IgD-negative memory B cell (primary cell): Measurements from ENCODE around the gene BRAF. TPM values are rescaled to one million over a fixed set of nuclear protein-coding genes. Genes with fewer than 3 reads are reported as not detected.
A peak's percentile ranks its signal among the peaks of the same experiment; 100 is the strongest.
"Not testable (repeated sequence)": the region's sequence is repeated elsewhere in the genome, so short reads cannot be mapped to it uniquely, and the experiment has no call there.

Experiments used
- H3K27ac Mint-ChIP-seq, 3 donors: one replicate each; pipeline ENCODE4 v1.8.0; 2020 to 2022; ENCODE audit warnings: mild to moderate bottlenecking in 3 of 3, mixed read lengths in 3 of 3, moderate library complexity in 1 of 3
- H3K27me3 Mint-ChIP-seq: one replicate; pipeline ENCODE4 v1.8.0; 2021; ENCODE audit warnings: mixed read lengths
- H3K36me3 Mint-ChIP-seq: one replicate; pipeline ENCODE4 v1.8.0; 2020; ENCODE audit warnings: mild to moderate bottlenecking, mixed read lengths
- H3K4me1 Mint-ChIP-seq, 3 donors: one replicate each; pipeline ENCODE4 v1.8.0; 2020 to 2022; ENCODE audit warnings: mixed read lengths in 3 of 3, mild to moderate bottlenecking in 1 of 3
- H3K4me3 Mint-ChIP-seq, 4 donors: one replicate each; pipeline ENCODE4 v1.8.0; 2020 to 2022; ENCODE audit warnings: mild to moderate bottlenecking in 4 of 4, mixed read lengths in 4 of 4, moderate library complexity in 3 of 4
- H3K9me3 Mint-ChIP-seq, 3 donors: one replicate each; pipeline ENCODE4 v1.8.0; 2020 to 2021; ENCODE audit warnings: mixed read lengths in 3 of 3, mild to moderate bottlenecking in 1 of 3
- polyA plus RNA-seq: library from polyadenylated mRNA; unstranded; fragments of 300-500 nt; fragmentation: Illumina TruSeq; gene quantifications from one replicate; pipeline ENCODE4 v1.2.3, GENCODE V29; 2021

BRAF gene
- polyA plus RNA-seq, 1 donor from 2014 or later, result 11.6 TPM

DNA sequence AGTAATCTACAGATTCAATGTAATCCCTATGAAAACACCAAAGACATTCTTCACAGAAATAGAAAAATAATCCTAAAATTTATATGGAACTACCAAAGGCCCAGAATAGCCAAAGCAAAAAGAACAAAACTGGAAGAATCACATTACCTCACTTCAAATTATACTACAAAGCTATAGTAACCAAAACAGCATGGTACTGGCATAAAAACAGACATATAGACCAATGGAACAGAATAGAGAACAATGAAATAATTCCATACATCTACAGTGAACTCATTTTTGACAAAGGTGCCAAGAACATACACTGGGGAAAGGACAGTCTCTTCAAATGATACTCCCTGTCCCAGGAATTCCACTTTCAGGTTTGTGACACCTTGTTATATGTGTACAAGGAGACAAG, 107.3 kb downstream of the BRAF start:
- peaks cover 13% of the 10 kb centered on the region for H3K36me3 Mint-ChIP-seq
- H3K9me3 Mint-ChIP-seq, result peaks cover 0 to 12% (median 3%) of the 10 kb centered on the region in 3 donors
- peak overlapping the region in 1 of 3 donors; percentile 33 for H3K27ac Mint-ChIP-seq
- H3K27me3 Mint-ChIP-seq, H3K4me1 Mint-ChIP-seq, H3K4me3 Mint-ChIP-seq: not testable (repeated sequence)

DNA sequence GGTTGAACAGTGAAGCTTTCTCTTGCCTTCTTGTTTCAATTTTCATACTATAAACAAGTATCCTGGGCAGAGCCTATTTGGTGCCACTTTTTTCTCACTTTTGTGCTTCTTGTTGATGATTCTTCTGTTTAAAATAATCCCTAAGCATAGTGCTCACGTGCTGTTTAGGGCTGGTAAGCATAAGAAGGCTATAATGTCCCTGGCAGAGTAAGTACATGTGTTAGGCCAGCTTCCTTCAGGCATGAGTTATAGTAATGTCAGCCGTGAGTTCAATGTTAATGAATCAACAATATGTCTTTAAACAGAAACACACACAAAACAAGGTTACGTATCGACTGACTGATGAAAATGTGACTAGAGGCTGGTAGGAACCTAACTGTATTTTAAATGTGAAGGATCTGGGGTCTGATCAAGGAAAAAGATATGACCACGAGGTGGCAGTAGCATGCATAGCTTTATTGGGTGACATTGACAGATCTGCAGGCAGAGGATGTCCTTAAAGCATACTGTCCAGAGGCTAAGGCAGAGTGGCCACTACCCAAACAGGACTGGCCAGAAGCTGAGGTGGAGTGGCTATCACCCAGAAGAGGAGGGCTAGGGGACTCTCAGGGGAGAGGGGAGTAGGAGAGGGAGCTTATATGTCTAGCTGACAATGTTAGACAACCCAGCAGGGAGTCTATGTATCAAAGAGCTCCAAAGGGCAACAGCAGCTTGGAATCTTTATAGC, 113.7 kb downstream of the BRAF start:
- Mint-ChIP-seq H3K4me1 (peaks cover 0 to 4% (median 3%) of the 10 kb centered on the region in 3 donors), H3K27me3 (no peaks in the 10 kb centered on the region), H3K36me3 (peaks cover 2% of the 10 kb centered on the region), H3K4me3 (no peak overlapping the region), H3K9me3 (no peaks in the 10 kb centered on the region), H3K27ac (no peak overlapping the region)

DNA sequence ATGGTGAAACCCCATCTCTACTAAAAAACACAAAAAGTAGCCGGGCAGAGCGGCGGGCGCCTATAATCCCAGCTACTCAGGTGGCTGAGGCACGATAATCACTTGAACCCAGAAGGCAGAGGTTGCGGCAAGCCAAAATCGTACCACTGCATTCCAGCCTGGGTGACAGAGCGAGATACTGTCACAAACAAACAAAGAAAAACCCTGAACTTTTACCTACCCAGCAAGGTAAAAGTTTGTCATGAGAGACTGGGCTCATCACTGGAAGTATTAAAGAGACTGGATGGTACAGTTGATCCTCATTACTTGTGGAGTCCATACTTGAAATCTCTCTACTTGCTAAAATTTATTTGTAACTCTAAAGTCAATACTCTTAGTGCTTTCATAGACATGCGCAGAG, 114.3 kb downstream of the BRAF start:
- H3K36me3 Mint-ChIP-seq, result peaks cover 2% of the 10 kb centered on the region
- no peaks in the 10 kb centered on the region for H3K27me3 Mint-ChIP-seq
- H3K9me3 Mint-ChIP-seq, result no peaks in the 10 kb centered on the region
- peaks cover 0 to 4% (median 3%) of the 10 kb centered on the region in 3 donors for H3K4me1 Mint-ChIP-seq
- H3K4me3 Mint-ChIP-seq, result no peak overlapping the region
- H3K27ac Mint-ChIP-seq, result no peak overlapping the region

DNA sequence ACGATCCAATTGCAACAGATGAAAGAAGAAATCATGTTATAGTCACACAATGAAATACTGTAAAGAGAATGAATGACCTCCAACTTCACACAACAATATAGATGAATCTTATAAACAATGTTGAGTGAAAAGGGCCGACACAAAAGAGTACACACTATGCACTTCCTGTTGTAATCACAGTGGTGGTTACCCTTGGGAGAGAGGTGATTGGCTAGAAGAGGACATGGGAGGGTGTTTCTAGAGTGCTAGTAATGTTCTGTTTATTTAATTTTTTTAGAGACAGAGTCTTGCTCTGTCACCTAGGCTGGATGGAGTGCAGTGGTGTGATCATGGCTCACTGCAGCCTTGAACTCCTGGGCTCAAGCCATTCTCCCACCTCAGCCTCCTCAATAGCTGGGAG, 145.8 kb downstream of the BRAF start:
- Mint-ChIP-seq H3K36me3 (peaks cover 6% of the 10 kb centered on the region), H3K4me3 (peak overlapping the region in 1 of 4 donors; percentile 1), H3K4me1 (peaks cover 0 to 1% (median 0%) of the 10 kb centered on the region in 3 donors), H3K27me3 (no peaks in the 10 kb centered on the region), H3K9me3 (no peaks in the 10 kb centered on the region), H3K27ac (no peak overlapping the region)

DNA sequence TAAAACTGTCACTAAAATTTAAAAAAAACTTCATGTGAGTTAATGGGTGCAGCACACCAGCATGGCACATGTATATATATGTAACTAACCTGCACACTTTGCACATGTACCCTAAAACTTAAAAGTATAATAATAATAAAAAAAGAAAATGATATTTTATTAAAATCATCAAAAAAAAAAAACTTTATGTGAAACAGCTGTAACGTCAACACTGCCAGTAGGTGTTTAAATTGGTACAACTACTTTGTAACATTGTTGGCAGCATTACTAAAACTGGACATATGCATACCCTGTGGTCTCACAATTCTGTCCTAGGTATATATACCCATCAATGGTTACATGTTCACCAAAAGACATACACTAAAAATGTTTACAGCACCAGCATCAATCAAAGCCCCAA, 146.2 kb downstream of the BRAF start:
- no peaks in the 10 kb centered on the region for H3K9me3 Mint-ChIP-seq
- peaks cover 6% of the 10 kb centered on the region for H3K36me3 Mint-ChIP-seq
- no peak overlapping the region for H3K27ac Mint-ChIP-seq
- H3K27me3 Mint-ChIP-seq, result no peaks in the 10 kb centered on the region
- no peak overlapping the region for H3K4me3 Mint-ChIP-seq
- H3K4me1 Mint-ChIP-seq, result peaks cover 0 to 1% (median 0%) of the 10 kb centered on the region in 3 donors

DNA sequence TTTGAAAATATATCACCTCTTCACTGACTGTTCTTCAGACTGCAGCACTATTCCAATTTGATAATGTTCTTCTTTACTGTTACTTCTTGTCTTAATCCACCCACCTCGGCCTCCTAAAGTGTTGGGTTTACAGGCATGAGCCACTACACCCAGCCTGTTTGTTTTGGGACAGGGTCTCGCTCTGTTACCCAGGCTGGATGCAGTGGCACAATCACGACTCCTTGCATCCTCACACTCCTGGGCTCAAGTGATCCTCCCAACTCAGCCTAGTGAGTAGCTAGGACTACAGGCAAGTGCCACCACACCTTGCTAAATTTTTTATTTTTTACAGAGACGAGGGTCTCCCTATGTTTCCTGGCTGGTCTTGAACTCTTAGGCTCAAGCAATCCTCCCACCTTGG, 150.4 kb downstream of the BRAF start:
- H3K4me1 Mint-ChIP-seq, result peaks cover 0 to 3% (median 2%) of the 10 kb centered on the region in 3 donors
- peaks cover 0 to 1% (median 0%) of the 10 kb centered on the region in 3 donors for H3K9me3 Mint-ChIP-seq
- H3K27me3 Mint-ChIP-seq, result no peaks in the 10 kb centered on the region
- no peak overlapping the region for H3K4me3 Mint-ChIP-seq
- H3K27ac Mint-ChIP-seq, result no peak overlapping the region
- H3K36me3 Mint-ChIP-seq, result peaks cover 21% of the 10 kb centered on the region

DNA sequence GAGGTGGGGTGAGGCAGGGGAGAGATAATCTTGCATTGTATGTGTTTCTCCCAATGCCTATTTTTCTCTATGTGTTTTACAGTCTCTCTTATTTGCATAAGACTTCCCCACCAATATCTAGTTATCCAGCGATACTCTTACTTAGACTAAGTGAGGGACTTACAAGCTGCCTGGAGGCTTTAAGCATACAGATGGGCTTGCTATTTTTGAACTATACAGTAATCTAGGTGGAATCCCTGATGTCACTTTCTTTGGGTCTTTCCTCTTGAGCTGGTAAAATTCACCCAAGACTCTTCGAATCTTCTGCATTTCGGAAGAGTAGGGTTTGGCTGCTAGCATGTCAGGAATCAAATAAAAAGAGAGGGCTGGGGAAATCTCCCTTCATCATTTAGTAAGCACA, 151.6 kb downstream of the BRAF start:
- H3K36me3 Mint-ChIP-seq, result peaks cover 22% of the 10 kb centered on the region
- H3K9me3 Mint-ChIP-seq, result peaks cover 0 to 1% (median 0%) of the 10 kb centered on the region in 3 donors
- H3K4me3 Mint-ChIP-seq, result no peak overlapping the region
- H3K27me3 Mint-ChIP-seq, result no peaks in the 10 kb centered on the region
- no peak overlapping the region for H3K27ac Mint-ChIP-seq
- H3K4me1 Mint-ChIP-seq, result peaks cover 0 to 2% (median 1%) of the 10 kb centered on the region in 3 donors

DNA sequence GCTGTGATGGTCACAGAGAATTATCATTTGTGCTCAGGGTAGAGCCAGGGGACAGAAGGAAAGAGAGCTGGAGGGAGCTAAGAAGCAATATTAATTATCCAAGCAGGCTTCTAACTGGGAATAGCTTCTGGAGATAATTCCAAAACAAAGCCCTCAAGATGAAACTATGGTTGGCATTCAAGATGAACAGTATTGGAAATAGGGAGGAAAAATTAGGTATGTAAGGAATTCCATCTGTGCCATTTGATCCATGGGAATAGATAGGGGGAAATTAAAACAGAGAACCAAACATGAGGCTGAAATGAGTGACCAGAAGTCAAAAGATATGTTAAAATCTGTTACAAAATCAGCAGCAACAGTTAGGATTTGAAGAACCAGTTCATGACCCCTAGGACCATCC, 152.9 kb downstream of the BRAF start:
- H3K27ac Mint-ChIP-seq, result peak overlapping the region in 1 of 3 donors; percentile 17
- no peaks in the 10 kb centered on the region for H3K27me3 Mint-ChIP-seq
- peaks cover 24% of the 10 kb centered on the region for H3K36me3 Mint-ChIP-seq
- peaks cover 0 to 1% (median 0%) of the 10 kb centered on the region in 3 donors for H3K9me3 Mint-ChIP-seq
- peaks cover 0 to 5% (median 2%) of the 10 kb centered on the region in 3 donors for H3K4me1 Mint-ChIP-seq
- H3K4me3 Mint-ChIP-seq, result no peak overlapping the region

DNA sequence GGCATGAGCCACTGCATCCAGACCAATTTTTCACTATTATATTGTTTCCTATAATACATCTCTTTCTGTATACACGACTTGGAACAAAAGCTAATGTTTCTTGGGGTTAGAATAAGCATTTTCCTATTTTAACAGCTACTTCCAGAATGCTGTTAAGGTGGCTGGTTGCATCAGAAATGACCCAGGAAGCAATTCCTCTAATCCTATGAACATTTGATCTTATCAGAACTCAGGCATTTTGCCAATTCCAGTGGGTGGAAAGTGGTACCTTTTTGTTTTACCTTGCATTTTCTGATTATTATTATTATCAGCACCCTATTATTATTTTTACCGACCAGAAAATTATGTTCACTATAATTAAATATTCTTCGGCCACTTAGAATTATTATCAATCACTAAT, 154.9 kb downstream of the BRAF start:
- peaks cover 0 to 1% (median 0%) of the 10 kb centered on the region in 3 donors for H3K9me3 Mint-ChIP-seq
- H3K36me3 Mint-ChIP-seq, result peaks cover 24% of the 10 kb centered on the region
- H3K27ac Mint-ChIP-seq, result no peak overlapping the region
- no peak overlapping the region for H3K4me3 Mint-ChIP-seq
- H3K27me3 Mint-ChIP-seq, result no peaks in the 10 kb centered on the region
- peaks cover 0 to 5% (median 2%) of the 10 kb centered on the region in 3 donors for H3K4me1 Mint-ChIP-seq

DNA sequence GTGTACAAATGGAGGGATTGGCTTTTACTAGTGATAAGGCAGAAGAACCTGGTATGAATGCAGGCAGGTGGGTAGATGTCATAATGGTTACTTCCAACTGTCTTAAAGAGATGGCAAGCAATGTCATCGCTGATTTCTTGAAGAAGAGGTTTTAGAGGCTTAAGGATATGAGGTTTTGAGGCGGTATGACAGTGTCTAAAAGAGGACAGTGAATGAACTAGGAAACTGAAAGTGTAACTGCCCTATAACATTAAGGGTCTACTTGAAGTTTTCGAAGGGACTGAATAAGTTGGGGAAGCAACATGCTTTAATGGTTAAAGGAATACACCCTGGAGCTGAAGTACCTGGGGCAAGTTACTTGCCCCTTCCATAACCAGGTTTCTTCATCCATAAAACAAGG, 157.3 kb downstream of the BRAF start:
- Mint-ChIP-seq H3K27ac (no peak overlapping the region), H3K4me3 (no peak overlapping the region), H3K36me3 (peaks cover 22% of the 10 kb centered on the region), H3K9me3 (peaks cover 0 to 1% (median 0%) of the 10 kb centered on the region in 3 donors), H3K27me3 (no peaks in the 10 kb centered on the region), H3K4me1 (peaks cover 0 to 5% (median 2%) of the 10 kb centered on the region in 3 donors)

DNA sequence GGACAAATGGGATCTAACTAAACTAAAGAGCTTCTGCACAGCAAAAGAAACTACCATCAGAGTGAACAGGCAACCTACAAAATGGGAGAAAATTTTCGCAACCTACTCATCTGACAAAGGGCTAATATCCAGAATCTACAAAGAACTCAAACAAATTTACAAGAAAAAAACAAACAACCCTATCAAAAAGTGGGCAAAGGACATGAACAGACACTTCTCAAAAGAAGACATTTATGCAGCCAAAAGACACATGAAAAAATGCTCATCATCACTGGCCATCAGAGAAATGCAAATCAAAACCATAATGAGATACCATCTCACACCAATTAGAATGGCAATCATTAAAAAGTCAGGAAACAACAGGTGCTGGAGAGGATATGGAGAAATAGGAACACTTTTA, 159.3 kb downstream of the BRAF start:
- H3K4me1 Mint-ChIP-seq, H3K4me3 Mint-ChIP-seq, H3K27ac Mint-ChIP-seq, H3K27me3 Mint-ChIP-seq, H3K9me3 Mint-ChIP-seq: not testable (repeated sequence)
- H3K36me3 Mint-ChIP-seq, result peaks cover 21% of the 10 kb centered on the region

DNA sequence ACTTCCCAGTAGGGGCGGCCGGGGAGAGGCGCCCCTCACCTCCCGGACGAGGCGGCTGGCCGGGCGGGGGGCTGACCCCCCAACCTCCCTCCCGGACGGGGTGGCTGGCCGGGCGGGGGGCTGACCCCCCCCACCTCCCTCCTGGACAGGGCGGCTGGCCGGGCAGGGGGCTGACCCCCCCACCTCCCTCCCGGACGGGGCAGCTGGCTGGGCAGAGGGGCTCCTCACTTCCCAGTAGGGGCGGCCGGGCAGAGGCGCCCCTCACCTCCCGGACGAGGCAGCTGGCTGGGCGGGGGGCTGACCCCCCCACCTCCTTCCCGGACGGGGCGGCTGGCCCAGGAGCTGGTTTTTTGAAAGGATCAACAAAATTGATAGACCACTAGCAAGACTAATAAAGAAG, 161.6 kb downstream of the BRAF start:
- H3K36me3 Mint-ChIP-seq, result peaks cover 19% of the 10 kb centered on the region
- H3K27ac Mint-ChIP-seq, H3K9me3 Mint-ChIP-seq, H3K4me1 Mint-ChIP-seq, H3K27me3 Mint-ChIP-seq, H3K4me3 Mint-ChIP-seq: not testable (repeated sequence)

DNA sequence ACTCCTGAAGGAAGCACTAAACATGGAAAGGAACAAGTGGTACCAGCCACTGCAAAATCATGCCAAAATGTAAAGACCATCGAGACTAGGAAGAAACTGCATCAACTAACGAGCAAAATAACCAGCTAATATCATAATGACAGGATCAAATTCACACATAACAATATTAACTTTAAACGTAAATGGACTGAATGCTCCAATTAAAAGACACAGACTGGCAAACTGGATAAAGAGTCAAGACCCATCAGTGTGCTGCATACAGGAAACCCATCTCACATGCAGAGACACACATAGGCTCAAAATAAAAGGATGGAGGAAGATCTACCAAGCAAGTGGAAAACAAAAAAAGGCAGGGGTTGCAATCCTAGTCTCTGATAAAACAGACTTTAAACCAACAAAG, 163.4 kb downstream of the BRAF start:
- H3K4me1 Mint-ChIP-seq, H3K27me3 Mint-ChIP-seq, H3K9me3 Mint-ChIP-seq, H3K27ac Mint-ChIP-seq, H3K4me3 Mint-ChIP-seq: not testable (repeated sequence)
- peaks cover 16% of the 10 kb centered on the region for H3K36me3 Mint-ChIP-seq

DNA sequence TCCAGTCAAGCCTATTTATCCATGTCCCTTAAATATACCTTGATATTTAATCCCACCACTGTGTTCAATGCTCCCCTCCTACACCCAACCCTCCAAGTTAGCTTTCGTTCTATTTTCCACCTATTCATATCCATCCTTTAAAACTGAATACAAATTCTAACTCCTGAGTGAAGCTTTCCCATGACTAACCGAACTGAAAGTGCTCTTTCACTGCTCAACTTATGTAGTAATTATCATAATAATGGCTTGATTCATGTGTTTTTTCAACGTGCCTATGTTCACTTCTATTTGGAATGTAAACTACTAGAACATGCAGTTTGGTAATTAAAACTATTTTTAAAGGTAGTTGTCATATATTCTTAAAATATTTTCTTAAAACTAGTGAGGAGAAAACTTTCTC, 170.2 kb downstream of the BRAF start:
- Mint-ChIP-seq H3K9me3 (no peaks in the 10 kb centered on the region), H3K27me3 (no peaks in the 10 kb centered on the region), H3K4me3 (no peak overlapping the region), H3K36me3 (peaks cover 10% of the 10 kb centered on the region), H3K27ac (peak overlapping the region in 1 of 3 donors; percentile 74), H3K4me1 (no peaks in the 10 kb centered on the region)

DNA sequence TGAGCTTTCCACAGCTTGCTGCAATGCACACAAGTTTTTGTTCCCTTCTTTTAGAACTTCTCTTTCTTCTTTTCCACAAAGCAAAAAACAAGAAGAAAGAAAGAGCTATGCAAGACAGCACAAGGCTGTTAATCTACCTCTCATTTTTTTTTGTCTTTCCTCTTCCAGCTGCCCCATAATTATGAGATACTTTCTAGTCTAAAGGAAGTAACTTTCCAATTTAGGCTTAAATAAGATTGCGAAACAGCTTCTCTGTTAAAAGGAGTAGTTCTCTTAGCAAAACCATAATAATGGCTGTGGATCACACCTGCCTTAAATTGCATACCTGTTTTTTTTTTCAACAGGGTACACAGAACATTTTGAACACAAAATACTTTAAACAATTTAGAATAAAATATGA, 172.2 kb downstream of the BRAF start:
- no peaks in the 10 kb centered on the region for H3K4me1 Mint-ChIP-seq
- H3K27me3 Mint-ChIP-seq, result no peaks in the 10 kb centered on the region
- H3K27ac Mint-ChIP-seq, result no peak overlapping the region
- H3K36me3 Mint-ChIP-seq, result peaks cover 14% of the 10 kb centered on the region
- H3K4me3 Mint-ChIP-seq, result no peak overlapping the region
- no peaks in the 10 kb centered on the region for H3K9me3 Mint-ChIP-seq

DNA sequence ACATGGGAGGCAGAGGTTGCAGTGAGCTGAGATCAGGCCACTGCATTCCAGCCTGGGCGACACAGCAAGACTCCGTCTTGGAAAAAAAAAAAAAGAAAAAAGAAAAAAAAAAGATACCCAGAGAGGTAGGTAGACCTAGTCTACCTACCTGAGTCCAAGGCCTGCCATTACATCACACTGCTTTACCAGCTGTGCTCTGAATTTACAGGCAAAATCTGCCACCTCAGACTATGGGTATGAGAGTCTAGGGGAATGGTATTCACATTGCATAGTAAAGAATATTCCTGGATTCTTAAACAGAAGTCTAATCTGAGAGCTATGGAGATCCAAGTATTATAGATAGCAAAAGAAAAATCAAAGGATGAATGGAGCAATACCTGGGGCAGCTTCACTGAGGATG, 178.0 kb downstream of the BRAF start:
- Mint-ChIP-seq H3K27me3 (no peaks in the 10 kb centered on the region), H3K27ac (peak overlapping the region in 1 of 3 donors; percentile 3), H3K4me3 (no peak overlapping the region), H3K36me3 (peaks cover 8% of the 10 kb centered on the region), H3K4me1 (peaks cover 6 to 10% (median 10%) of the 10 kb centered on the region in 3 donors), H3K9me3 (no peaks in the 10 kb centered on the region)
